Activated naive CD4-positive, alpha-beta T cell treated with anti-CD3 and anti-CD28 coated beads, Interleukin-2, amount 50 U/mL, for 24 hours (primary cell): ENCODE data around the gene CD59.

Experiments used
- H3K27ac Mint-ChIP-seq: one replicate; pipeline ENCODE4 v1.8.0; 2021; ENCODE audit warnings: mild to moderate bottlenecking, mixed read lengths
- H3K27me3 Mint-ChIP-seq: one replicate; pipeline ENCODE4 v1.8.0; 2021; ENCODE audit warnings: mixed read lengths
- H3K36me3 Mint-ChIP-seq: one replicate; pipeline ENCODE4 v1.8.0; 2021; ENCODE audit warnings: mixed read lengths
- H3K4me1 Mint-ChIP-seq: one replicate; pipeline ENCODE4 v1.8.0; 2021; ENCODE audit warnings: mixed read lengths
- H3K4me3 Mint-ChIP-seq: one replicate; pipeline ENCODE4 v1.8.0; 2021; ENCODE audit warnings: mild to moderate bottlenecking, mixed read lengths
- H3K9me3 Mint-ChIP-seq: one replicate; pipeline ENCODE4 v1.8.0; 2021; ENCODE audit warnings: mixed read lengths

Gene CD59

GRCh38 chr11:33736148-33736812 is at the start of gene CD59:
Gene CD59 (minus strand): TSS chr11:33736423. CDS start chr11:33722445, 13,978 bp downstream.
- H3K36me3 Mint-ChIP-seq: peaks cover 8% of the 10 kb centered on the region
- peak within 1 kb of the TSS; percentile 92 for H3K4me3 Mint-ChIP-seq
- no peaks in the 10 kb centered on the region for H3K9me3 Mint-ChIP-seq
- H3K27ac Mint-ChIP-seq: peak within 1 kb of the TSS; percentile 81
- peaks cover 44% of the 10 kb centered on the region for H3K4me1 Mint-ChIP-seq
- H3K27me3 Mint-ChIP-seq: no peaks in the 10 kb centered on the region

- Mint-ChIP-seq H3K9me3 (no peaks in the 10 kb centered on the region), H3K4me3 (no peak overlapping the region), H3K27ac (no peak overlapping the region), H3K4me1 (no peaks in the 10 kb centered on the region), H3K36me3 (no peaks in the 10 kb centered on the region), H3K27me3 (peaks cover 15% of the 10 kb centered on the region)
Measured at GRCh38 chr11:33785609-33786008, 49.4 kb upstream of the CD59 start.

- Mint-ChIP-seq H3K27ac (no peak overlapping the region), H3K4me3 (no peak overlapping the region), H3K36me3 (no peaks in the 10 kb centered on the region), H3K4me1 (peaks cover 11% of the 10 kb centered on the region), H3K27me3 (peaks cover 8% of the 10 kb centered on the region), H3K9me3 (no peaks in the 10 kb centered on the region)
Measured at GRCh38 chr11:33779849-33780528, 43.8 kb upstream of the CD59 start.

GRCh38 chr11:33778675-33779074 is 42.5 kb upstream of the CD59 start:
- no peaks in the 10 kb centered on the region for H3K36me3 Mint-ChIP-seq
- H3K27me3 Mint-ChIP-seq: peaks cover 8% of the 10 kb centered on the region
- no peaks in the 10 kb centered on the region for H3K9me3 Mint-ChIP-seq
- peaks cover 16% of the 10 kb centered on the region for H3K4me1 Mint-ChIP-seq
- no peak overlapping the region for H3K4me3 Mint-ChIP-seq
- no peak overlapping the region for H3K27ac Mint-ChIP-seq

- no peak overlapping the region for H3K4me3 Mint-ChIP-seq
- no peaks in the 10 kb centered on the region for H3K36me3 Mint-ChIP-seq
- H3K27ac Mint-ChIP-seq: no peak overlapping the region
- peaks cover 8% of the 10 kb centered on the region for H3K27me3 Mint-ChIP-seq
- H3K4me1 Mint-ChIP-seq: peaks cover 23% of the 10 kb centered on the region
- no peaks in the 10 kb centered on the region for H3K9me3 Mint-ChIP-seq
Measured at GRCh38 chr11:33777906-33778305, 41.7 kb upstream of the CD59 start.

- peak overlapping the region; percentile 97 for H3K4me3 Mint-ChIP-seq
- H3K27ac Mint-ChIP-seq: no peak overlapping the region
- H3K36me3 Mint-ChIP-seq: no peaks in the 10 kb centered on the region
- no peaks in the 10 kb centered on the region for H3K9me3 Mint-ChIP-seq
- H3K27me3 Mint-ChIP-seq: peaks cover 6% of the 10 kb centered on the region
- peaks cover 39% of the 10 kb centered on the region for H3K4me1 Mint-ChIP-seq
Measured at GRCh38 chr11:33775832-33776470, 39.7 kb upstream of the CD59 start.

- no peaks in the 10 kb centered on the region for H3K36me3 Mint-ChIP-seq
- H3K27me3 Mint-ChIP-seq: peaks cover 6% of the 10 kb centered on the region
- H3K4me3 Mint-ChIP-seq: peak overlapping the region; percentile 97
- no peak overlapping the region for H3K27ac Mint-ChIP-seq
- no peaks in the 10 kb centered on the region for H3K9me3 Mint-ChIP-seq
- peaks cover 39% of the 10 kb centered on the region for H3K4me1 Mint-ChIP-seq
Measured at GRCh38 chr11:33775467-33775807, 39.2 kb upstream of the CD59 start.

GRCh38 chr11:33774736-33775466 is 38.7 kb upstream of the CD59 start:
- H3K4me3 Mint-ChIP-seq: peak overlapping the region; percentile 97
- peak overlapping the region; percentile 85 for H3K27ac Mint-ChIP-seq
- H3K27me3 Mint-ChIP-seq: peaks cover 4% of the 10 kb centered on the region
- H3K36me3 Mint-ChIP-seq: no peaks in the 10 kb centered on the region
- H3K4me1 Mint-ChIP-seq: peaks cover 44% of the 10 kb centered on the region
- no peaks in the 10 kb centered on the region for H3K9me3 Mint-ChIP-seq

GRCh38 chr11:33773987-33774735 is 37.9 kb upstream of the CD59 start, which contains the start of gene FBXO3:
Gene FBXO3 (minus strand): TSS chr11:33774520. CDS start chr11:33774497, 23 bp downstream.
- H3K4me1 Mint-ChIP-seq: peaks cover 49% of the 10 kb centered on the region
- H3K9me3 Mint-ChIP-seq: no peaks in the 10 kb centered on the region
- no peaks in the 10 kb centered on the region for H3K36me3 Mint-ChIP-seq
- H3K27ac Mint-ChIP-seq: peak within 1 kb of the TSS; percentile 85
- peaks cover 3% of the 10 kb centered on the region for H3K27me3 Mint-ChIP-seq
- H3K4me3 Mint-ChIP-seq: peak within 1 kb of the TSS; percentile 97

- Mint-ChIP-seq H3K27ac (peak overlapping the region; percentile 68), H3K4me1 (peaks cover 49% of the 10 kb centered on the region), H3K4me3 (peak overlapping the region; percentile 97), H3K27me3 (no peaks in the 10 kb centered on the region), H3K36me3 (peaks cover under 1% of the 10 kb centered on the region), H3K9me3 (no peaks in the 10 kb centered on the region)
Measured at GRCh38 chr11:33773404-33773986, 37.3 kb upstream of the CD59 start.

- peaks cover 2% of the 10 kb centered on the region for H3K36me3 Mint-ChIP-seq
- no peaks in the 10 kb centered on the region for H3K9me3 Mint-ChIP-seq
- H3K4me3 Mint-ChIP-seq: peak overlapping the region; percentile 97
- peaks cover 49% of the 10 kb centered on the region for H3K4me1 Mint-ChIP-seq
- peak overlapping the region; percentile 61 for H3K27ac Mint-ChIP-seq
- no peaks in the 10 kb centered on the region for H3K27me3 Mint-ChIP-seq
Measured at GRCh38 chr11:33772870-33773269, 36.6 kb upstream of the CD59 start.

- Mint-ChIP-seq H3K9me3 (no peaks in the 10 kb centered on the region), H3K4me1 (peaks cover 49% of the 10 kb centered on the region), H3K27me3 (no peaks in the 10 kb centered on the region), H3K36me3 (peaks cover 2% of the 10 kb centered on the region), H3K4me3 (peak overlapping the region; percentile 97), H3K27ac (peak overlapping the region; percentile 61)
Measured at GRCh38 chr11:33772300-33772699, 36.1 kb upstream of the CD59 start.

GRCh38 chr11:33770236-33770635 is 34.0 kb upstream of the CD59 start:
- peaks cover 49% of the 10 kb centered on the region for H3K4me1 Mint-ChIP-seq
- H3K27me3 Mint-ChIP-seq: no peaks in the 10 kb centered on the region
- no peak overlapping the region for H3K27ac Mint-ChIP-seq
- no peak overlapping the region for H3K4me3 Mint-ChIP-seq
- H3K36me3 Mint-ChIP-seq: peaks cover 10% of the 10 kb centered on the region
- no peaks in the 10 kb centered on the region for H3K9me3 Mint-ChIP-seq

GRCh38 chr11:33769542-33769941 is 33.3 kb upstream of the CD59 start:
- Mint-ChIP-seq H3K4me1 (peaks cover 43% of the 10 kb centered on the region), H3K27ac (no peak overlapping the region), H3K4me3 (no peak overlapping the region), H3K27me3 (no peaks in the 10 kb centered on the region), H3K9me3 (no peaks in the 10 kb centered on the region), H3K36me3 (peaks cover 14% of the 10 kb centered on the region)

- no peak overlapping the region for H3K27ac Mint-ChIP-seq
- peaks cover 46% of the 10 kb centered on the region for H3K4me1 Mint-ChIP-seq
- no peaks in the 10 kb centered on the region for H3K27me3 Mint-ChIP-seq
- H3K36me3 Mint-ChIP-seq: peaks cover 28% of the 10 kb centered on the region
- H3K4me3 Mint-ChIP-seq: no peak overlapping the region
- H3K9me3 Mint-ChIP-seq: no peaks in the 10 kb centered on the region
Measured at GRCh38 chr11:33767624-33768023, 31.4 kb upstream of the CD59 start.
